HG02943 (cell line): ENCODE data around the gene PDZD4.

Experiments
- ATAC-seq: cut with Tn5 transposase; IDR thresholded peaks from one replicate; pipeline ENCODE4 v1.9.1; 2021; ENCODE audit warnings: mild to moderate bottlenecking, low read depth, moderate library complexity; ENCODE audit not compliant: unreplicated experiment

PDZD4 gene, protein sequence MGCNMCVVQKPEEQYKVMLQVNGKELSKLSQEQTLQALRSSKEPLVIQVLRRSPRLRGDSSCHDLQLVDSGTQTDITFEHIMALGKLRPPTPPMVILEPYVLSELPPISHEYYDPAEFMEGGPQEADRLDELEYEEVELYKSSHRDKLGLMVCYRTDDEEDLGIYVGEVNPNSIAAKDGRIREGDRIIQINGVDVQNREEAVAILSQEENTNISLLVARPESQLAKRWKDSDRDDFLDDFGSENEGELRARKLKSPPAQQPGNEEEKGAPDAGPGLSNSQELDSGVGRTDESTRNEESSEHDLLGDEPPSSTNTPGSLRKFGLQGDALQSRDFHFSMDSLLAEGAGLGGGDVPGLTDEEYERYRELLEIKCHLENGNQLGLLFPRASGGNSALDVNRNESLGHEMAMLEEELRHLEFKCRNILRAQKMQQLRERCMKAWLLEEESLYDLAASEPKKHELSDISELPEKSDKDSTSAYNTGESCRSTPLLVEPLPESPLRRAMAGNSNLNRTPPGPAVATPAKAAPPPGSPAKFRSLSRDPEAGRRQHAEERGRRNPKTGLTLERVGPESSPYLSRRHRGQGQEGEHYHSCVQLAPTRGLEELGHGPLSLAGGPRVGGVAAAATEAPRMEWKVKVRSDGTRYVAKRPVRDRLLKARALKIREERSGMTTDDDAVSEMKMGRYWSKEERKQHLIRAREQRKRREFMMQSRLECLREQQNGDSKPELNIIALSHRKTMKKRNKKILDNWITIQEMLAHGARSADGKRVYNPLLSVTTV

DNA sequence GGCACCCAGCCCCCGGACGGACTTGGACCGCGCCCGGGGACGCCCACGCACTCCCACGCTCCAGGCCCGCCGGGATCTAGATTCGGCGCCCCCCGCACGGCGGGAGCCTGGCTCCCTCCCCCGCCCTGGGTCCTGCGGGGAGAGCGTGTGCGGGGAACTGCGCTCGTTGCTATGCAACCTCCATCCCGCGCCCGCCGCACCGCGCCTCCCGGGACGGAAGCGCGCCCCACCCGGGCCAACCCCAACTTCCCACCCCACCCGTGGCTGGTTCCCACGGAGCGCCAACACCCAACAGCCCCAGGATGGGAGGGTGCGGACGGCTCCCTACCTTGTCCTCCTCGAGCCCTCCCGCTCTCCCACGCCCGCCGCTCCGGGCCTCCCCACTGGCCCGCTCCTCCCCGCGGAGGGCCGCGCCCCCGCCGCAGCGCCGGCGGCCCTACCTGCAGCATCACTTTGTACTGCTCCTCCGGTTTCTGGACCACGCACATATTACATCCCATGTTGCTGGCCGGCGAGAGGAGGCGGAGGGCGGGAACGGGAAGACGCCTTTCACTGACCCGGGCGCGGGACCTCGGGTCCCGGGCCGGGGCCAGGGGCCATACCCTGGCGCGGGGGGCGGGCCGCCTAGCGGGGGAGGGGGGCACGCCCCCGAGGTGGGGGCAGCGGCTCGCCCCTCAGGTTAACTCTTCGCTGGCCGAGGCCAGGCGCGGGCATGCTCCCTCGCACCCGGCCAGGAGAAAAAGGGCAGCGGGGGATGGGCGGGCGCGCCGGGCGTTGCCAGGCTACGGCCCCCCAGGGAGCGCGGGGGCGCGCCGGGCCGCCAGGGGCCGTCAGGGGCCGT lies at the start of gene PDZD4:
Gene PDZD4 (minus strand): TSS at position 746 of the 841 bp plus-strand sequence. CDS start 246 bp downstream, at position 500.
- ATAC-seq: no peak

DNA sequence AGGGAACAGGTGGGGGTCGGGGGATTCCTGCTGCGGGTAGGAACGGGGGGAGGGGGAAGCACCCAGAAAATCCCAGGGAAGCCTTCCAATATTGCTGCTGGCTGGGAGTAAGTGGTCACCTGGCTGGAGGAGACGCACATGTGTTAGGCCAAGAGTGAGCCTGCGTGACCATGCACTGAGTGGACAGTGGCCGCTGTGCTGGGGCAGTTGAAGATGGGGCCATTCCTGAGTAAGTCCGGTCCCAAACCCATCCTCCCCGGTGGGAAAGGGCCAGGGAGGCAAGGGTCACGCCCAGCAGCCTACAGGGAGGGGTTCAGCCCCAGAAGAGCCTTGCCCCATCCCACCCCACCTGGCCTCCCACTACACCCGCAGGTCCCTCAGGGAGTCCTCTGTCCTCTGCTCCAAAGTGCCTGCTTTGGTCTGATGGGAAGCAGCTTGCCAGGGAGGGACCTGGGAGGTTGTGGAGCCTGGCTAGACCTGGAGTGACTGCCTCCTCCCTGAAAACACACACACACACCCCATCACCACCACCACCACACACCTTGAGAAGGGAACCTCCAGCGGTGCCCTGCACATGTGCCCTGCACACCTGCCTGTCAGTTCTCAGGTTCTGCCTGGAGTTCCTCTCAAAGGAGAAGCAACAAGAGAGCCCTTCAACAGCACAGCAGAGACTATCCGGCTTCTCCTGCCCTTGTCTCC lies 49.5 kb upstream of the PDZD4 start:
- ATAC-seq: no peak

DNA sequence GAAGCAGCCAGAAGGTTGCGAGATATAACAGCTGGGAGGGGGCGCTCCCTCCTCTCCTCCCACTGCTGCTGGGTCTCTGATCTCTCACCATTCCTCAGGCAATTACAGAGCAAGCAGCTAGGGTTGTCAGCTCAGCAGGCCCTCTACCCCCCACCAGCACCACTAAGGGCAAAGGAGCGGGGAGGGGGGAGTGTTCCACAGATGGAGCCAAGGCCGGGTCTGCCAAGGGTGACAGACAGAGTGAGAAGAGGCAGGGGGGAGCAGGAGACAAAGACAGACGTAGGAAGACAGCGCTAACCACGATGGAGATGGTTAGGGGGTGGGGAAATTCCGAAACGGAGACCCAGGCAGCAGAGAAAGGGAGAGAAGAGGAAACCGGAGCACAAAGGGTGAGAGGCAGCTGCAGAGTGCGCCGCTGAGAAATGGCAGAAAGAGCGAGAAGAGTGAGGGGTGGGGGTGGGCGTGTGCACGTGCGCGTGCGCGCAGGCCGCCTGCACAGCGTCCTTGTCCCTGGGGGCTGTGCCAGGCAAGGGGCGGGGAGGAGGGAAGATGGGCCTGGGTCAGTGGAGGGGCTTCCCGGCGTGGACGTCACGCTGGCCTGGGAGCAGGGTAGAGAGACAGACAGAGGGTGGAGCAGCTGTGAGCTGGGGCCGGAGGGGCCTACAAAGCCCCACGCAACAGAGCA lies 48.8 kb upstream of the PDZD4 start:
- no peak for ATAC-seq

DNA sequence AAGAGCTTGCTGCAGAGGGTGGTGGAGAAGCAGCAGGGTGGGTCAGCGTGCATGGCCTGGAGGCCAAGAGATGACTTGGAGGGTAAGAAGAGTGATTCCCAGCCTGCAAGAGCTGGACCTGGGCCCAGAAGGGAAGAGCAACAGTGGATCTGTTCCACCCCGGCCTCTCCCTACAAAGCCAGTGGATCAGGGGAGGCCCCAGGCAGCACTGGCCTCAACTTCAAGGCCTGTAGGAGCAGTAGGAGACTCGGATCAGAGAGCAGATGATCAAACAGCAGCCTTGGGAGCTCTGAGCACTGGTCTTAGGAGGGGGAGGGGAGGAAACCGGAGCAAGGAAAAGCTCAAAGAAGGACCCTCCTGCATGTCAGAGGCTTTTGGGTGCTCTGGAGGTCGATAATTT lies 48.0 kb upstream of the PDZD4 start:
- ATAC-seq: no peak

DNA sequence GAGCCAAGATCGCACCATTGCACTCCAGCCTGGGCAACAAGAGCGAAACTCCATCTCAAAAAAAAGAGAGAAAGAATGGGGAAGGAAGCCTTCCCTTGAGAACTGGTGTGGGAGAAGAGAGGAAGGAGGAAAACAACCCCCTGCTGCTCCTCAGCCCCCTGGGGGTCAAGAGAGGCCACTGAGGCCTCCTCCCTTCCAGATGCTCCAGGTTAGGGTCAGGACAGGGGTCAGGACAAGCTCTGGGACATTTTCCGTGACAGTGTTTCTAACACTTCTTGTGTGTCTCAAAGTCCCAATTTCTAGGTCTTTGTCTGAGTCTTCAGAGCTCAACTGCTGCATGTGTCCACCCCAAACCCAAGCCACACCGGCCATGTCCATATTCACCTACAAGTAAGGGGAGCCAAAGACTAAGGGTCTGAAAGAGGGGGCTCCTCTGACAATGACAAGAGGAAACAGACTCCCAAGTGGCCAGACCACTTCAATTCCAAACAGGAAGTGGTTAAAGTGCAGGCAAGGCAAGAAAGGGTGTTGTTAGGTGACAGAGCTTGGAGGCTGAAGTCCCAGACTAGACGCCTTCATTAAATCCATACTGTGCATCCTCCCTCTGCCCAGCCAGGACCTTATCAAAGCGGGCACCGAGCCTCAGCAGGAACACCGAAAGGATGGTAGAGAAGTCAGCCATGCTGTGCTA lies 47.4 kb upstream of the PDZD4 start:
- no peak for ATAC-seq

DNA sequence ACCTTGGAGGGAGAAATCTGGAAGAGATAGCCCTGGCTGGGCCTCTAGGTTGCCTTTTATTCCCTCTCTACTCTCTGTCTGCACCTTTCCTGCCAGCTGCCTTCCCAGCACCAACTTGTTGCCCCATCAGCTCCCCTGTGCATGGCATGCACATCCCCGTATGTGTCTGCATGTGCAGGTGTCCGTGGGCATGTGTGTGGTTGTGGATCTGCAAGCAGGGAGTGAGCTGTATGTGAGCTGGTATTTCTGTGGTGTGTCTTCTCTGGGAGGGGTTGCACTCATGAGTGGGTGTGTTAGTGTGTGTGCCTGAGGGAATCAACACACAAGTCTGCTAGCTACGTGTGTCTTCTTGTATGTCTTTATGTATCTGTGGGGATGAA lies 45.8 kb upstream of the PDZD4 start:
- no peak for ATAC-seq

DNA sequence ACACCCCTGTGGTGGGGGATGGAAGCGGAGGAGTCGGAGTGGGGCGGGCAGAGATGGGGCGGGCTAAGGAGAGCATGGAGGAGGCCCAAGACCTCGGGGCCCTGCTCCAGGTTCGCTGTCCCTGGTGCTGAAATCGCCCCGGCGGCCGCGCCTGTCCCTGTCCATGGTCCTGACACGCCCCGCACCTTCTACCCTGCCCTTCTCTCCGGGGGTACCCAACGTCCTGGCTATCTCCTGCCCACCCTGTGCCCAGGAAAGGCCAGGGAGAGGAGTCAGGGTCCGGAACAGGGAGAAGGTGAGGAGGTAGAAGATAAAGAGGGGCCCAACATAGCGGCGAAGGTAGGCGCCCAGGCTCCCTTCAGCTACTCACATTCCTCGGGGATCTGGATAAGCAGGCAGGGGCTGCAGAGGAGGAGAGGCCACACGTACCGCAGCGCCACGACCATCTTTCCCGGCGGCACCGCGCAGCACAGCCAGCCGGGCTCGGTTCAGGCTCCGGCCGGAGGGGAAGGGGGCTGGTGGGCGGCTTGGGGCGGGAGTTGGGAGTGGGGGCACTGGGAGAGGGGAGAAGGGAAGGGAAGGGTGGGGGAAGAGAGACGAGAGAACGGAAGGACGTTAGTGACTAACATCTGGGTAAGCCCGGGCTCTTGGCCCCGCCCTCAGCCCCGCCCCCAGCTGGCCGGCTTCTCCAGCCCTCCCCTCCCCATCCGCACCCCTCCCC lies 45.2 kb upstream of the PDZD4 start:
- no peak for ATAC-seq

DNA sequence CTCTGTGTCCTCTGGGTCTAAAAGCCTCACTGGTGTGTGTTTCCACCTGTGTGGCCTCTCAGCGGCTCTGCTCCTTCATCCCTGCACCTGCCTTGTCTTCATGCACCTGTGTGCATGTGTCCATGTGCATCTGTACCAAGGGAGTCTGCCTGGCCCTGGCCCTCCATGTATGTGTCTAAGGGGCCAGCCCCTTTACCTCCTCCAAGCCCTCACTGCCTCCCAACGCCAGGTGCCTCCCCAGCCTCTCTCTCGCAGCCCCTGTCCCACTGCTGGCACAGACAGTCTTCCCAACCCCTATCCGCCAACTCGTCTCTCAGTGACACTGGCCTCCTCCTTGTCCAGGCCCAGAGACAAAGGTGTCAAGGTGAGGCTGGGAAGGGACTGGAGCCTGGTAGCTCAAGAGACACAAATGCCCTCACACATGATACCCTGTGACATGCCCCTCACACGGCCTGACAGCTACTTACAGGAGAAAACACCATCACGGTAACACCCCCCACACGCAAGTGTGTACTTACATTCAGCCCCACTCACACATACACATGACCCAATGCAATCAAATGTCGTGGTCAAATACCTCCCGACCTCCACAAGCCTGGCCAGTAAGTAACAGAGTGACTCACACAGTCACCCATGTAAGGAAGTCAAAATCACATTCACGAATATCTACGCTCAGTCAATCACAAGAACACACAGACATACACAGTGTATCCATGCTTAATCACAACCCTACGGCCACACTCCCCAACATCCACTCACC lies 44.2 kb upstream of the PDZD4 start:
- ATAC-seq: no peak

DNA sequence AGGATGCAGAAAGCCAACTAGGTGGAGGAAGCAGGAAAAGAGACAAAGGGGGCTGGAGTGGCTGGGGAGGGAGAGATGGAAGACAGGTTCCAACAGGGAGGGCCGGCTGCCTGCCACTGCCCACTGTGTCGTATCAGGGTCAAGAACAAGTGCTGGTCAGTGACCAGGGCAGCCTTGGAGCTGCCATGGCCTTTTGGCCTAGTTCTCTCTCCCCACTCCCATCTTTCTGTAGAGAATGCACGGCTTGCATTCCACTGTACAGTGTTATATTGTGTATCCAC lies 43.7 kb upstream of the PDZD4 start:
- no peak for ATAC-seq

DNA sequence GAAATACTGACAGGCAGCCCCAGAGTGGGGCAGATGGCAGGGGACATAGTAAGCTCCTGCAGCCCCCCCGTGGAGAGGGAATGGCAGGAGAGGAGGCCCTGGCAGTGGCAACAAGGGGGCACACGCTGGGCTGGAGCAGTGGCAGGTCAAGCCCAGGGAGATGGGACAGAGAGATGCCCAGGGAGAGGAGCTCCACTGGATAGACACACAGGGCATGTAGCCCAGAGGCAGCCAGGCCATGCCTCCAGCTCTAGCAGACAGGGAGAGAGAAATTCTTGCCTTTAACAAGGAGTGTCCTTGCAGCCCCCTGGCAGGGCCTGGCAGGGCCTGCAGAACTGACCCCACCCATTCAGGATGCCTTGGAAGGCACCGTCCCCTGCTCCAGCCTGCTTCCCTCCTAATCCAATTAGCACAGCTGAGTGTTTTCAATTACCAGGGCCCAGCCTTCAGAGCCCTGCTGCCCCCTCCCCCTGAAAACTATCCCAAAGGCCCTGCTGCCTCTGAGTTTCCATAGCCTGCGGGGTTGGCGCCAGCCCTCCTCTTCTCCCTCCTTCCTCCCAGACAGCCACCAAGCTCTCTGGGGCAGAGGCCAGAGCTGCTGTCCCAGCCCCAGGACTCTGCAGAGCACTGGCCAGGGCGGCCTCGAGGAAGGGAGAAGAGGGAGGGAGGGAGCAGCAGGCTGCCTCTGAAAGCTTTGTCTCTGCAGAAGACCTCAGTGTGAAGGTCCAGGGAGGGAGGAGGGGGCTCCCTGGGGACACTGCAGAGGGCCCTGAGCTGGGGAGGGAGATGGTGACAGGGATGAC lies 43.1 kb upstream of the PDZD4 start:
- ATAC-seq: no peak

DNA sequence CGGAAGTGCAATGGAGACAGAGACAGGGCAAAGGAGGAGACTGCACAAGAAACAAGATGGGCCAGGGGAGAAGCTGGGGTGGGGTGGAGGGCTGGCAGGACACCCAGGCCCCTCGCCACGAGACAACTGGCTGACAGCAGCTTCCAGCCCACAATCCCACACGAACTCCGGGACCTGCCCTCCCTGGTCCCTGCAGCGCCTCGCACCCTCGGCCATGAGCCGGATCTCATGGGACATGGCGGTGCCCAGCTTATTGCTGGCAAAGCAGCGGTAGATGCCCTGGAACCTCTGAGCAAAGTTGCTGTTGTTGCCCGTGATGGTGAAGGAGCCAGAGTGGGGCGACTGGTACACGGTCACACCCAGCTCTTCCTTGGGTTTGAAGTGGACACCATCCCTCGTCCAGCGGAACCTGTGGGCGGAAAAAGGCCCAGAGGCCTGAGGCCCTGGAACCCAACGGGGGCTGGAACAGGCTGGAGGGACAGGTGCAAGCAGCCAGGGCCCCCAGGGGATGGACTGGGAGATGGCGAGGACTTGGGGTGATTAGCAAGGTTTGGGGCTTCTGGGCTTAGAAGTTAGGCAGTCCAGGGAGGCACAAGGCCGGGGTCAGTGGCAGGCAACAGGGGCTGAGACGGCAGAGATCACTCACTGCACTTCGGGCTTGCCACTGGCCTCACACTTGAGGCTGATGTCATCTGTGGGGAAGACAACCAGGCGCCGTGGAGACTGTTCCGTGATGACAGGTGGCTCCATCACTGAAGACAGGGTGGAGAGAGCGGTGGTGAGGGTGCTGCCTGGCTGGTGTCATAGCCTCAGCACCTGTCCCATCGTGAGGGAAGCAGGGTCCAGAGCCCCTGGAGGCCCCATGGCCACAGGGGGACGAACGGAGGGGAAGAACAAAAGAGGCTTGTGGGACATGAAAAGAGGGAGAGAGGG lies 41.9 kb upstream of the PDZD4 start:
- ATAC-seq: no peak

DNA sequence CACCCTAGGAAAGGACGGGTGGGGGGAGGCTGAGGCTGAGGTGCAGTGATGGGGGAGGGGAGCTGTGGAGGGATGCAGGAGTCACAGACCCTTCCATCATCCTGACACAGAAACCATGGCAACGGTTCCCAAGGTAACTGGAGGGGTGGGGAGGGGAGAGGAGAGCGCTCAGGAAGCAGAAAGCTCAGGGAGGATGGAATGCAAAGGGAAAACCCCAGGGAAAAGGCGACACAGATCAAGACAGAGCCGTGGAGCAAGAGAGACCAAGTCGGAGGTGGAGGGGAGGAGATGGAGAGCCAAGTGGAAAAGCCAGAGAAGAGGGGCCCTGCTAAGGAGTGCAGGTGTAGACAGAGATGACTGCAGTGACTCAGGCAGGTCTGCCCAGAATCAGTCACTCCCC lies 41.1 kb upstream of the PDZD4 start:
- no peak for ATAC-seq

DNA sequence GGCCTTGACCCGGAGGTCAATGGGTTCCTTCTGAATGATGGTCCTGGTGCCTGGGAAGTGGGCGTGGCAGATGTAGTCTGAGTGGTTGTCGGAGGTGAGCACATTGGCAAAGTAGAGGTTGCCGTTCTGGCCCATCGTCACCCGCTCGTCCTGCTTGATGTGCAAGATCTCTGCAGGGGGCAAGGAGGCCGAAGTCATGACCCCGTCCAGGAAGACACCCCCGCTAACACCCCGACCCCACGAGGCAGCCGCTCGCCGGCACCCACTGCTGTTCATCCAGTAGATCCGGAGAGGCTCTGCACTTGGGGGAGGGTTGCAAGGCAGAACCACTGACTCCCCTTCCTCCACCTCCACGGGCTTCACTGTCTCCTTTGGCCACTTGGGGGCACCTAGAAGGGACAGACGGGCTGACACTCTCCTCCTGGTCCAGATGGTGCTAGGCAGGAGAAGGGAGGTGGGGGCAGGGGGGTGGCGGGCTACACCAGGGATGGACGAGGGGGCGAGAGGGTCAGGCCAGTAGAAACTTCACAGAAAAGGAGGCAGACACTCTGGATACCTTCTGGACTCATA lies 40.5 kb upstream of the PDZD4 start:
- no peak for ATAC-seq

DNA sequence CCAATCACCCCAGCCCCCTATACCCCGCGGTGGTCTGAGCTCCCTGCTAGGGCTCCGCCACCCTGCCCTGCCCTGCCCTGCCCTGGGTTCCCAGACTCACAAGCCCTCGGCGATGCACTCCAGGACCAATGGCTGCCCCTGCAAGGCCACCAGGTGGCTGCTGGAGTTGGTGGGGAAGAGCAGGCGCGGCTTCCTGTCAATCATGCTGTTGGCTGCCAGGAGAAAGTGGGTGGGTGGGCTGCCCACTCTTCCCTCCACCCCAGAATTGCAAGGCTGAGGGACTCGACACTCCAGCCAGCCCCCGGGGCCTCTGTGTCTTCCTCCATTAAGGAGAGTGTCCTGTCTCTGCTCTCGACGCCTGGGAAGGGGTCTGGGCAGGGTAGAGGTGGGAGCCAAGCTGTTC lies 39.9 kb upstream of the PDZD4 start:
- ATAC-seq: no peak

DNA sequence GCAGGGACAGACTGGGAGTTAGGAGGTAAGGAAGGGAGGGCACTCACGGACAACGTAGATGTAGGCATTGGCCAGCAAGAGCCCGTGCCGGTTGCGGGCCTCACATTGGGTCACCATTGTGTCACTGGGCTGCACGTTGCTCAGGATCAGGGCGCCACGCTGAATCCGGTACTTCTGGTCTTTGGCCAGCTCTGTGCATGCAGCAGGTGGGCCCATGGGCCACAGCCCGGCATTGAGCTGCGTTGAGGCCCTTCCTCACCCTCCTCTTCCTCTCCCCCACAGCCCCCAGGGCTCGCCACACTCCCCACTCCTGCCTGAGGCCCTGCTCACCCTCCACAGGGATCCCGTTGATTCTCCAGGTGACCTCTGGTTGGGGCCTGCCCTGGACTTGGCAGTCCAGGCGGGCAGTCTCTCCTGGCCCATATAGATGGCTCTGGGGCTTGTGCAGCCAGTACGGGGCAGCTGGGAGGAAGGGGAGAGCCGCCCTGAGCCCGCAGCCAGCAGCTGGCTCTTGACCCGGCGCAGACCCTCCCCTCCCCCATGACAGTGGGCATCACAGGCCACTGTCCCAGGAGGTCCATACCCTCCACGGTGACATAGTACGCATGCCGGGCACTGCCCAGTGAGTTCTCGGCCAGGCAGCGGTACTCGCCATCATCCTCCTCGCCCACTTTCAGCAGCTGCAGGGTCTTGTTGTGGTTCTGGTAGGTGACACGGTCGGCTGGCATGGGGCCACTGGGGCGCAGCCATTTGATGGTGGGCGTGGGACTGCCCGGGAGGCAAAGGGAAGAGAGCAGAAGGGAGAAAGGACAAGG lies 39.3 kb upstream of the PDZD4 start:
- ATAC-seq: no peak
